Measurements from ENCODE around the gene RIPK1.

Gene RIPK1

GRCh38 chr6:3072798-3073197, 4.5 kb downstream of the RIPK1 start:
- H3K27me3 ChIP-seq (ENCODE audit: insufficient read depth, poor library complexity, severe bottlenecking), result no peaks in the 10 kb centered on the region
- H3K27ac ChIP-seq (replicated peaks), result no peak overlapping the region
- TF ChIP-seq GABPA (IDR thresholded peaks at IDR 0.05; ENCODE audit: low read depth) (no peak), SPI1 (IDR thresholded peaks at IDR 0.05; ENCODE audit: borderline replicate concordance, low read depth) (no peak), POLR2AphosphoS5 (IDR thresholded peaks at IDR 0.05; ENCODE audit: low read depth) (no peak), CTCF (IDR thresholded peaks at IDR 0.05; ENCODE audit: insufficient read depth, low read length) (no peak)
- TF ChIP-seq, protein P1, sequence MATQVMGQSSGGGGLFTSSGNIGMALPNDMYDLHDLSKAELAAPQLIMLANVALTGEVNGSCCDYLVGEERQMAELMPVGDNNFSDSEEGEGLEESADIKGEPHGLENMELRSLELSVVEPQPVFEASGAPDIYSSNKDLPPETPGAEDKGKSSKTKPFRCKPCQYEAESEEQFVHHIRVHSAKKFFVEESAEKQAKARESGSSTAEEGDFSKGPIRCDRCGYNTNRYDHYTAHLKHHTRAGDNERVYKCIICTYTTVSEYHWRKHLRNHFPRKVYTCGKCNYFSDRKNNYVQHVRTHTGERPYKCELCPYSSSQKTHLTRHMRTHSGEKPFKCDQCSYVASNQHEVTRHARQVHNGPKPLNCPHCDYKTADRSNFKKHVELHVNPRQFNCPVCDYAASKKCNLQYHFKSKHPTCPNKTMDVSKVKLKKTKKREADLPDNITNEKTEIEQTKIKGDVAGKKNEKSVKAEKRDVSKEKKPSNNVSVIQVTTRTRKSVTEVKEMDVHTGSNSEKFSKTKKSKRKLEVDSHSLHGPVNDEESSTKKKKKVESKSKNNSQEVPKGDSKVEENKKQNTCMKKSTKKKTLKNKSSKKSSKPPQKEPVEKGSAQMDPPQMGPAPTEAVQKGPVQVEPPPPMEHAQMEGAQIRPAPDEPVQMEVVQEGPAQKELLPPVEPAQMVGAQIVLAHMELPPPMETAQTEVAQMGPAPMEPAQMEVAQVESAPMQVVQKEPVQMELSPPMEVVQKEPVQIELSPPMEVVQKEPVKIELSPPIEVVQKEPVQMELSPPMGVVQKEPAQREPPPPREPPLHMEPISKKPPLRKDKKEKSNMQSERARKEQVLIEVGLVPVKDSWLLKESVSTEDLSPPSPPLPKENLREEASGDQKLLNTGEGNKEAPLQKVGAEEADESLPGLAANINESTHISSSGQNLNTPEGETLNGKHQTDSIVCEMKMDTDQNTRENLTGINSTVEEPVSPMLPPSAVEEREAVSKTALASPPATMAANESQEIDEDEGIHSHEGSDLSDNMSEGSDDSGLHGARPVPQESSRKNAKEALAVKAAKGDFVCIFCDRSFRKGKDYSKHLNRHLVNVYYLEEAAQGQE (IDR thresholded peaks at IDR 0.05; ENCODE audit: insufficient replicate concordance, low read depth), result no peak
- DNase-seq (ENCODE audit: low read depth in 1 of 2, low spot score in 1 of 2), result no peak
- no peak overlapping the region for H3K4me3 ChIP-seq (replicated peaks; ENCODE audit: insufficient read depth, low read length)

GRCh38 chr6:3073382-3073781, 5.1 kb downstream of the RIPK1 start:
- Histone ChIP-seq H3K4me3 (replicated peaks; ENCODE audit: insufficient read depth, low read length) (no peak overlapping the region), H3K27ac (replicated peaks) (no peak overlapping the region), H3K27me3 (ENCODE audit: insufficient read depth, poor library complexity, severe bottlenecking) (no peaks in the 10 kb centered on the region)
- no peak for DNase-seq (ENCODE audit: low read depth in 1 of 2, low spot score in 1 of 2)
- TF ChIP-seq SPI1 (IDR thresholded peaks at IDR 0.05; ENCODE audit: borderline replicate concordance, low read depth), result no peak
- no peak for TF ChIP-seq CTCF (IDR thresholded peaks at IDR 0.05; ENCODE audit: insufficient read depth, low read length)
- TF ChIP-seq POLR2AphosphoS5 (IDR thresholded peaks at IDR 0.05; ENCODE audit: low read depth), result no peak
- TF ChIP-seq GABPA (IDR thresholded peaks at IDR 0.05; ENCODE audit: low read depth), result no peak
- TF ChIP-seq, protein P1 (IDR thresholded peaks at IDR 0.05; ENCODE audit: insufficient replicate concordance, low read depth), result no peak

- TF ChIP-seq GABPA (IDR thresholded peaks at IDR 0.05; ENCODE audit: low read depth) (no peak), POLR2AphosphoS5 (IDR thresholded peaks at IDR 0.05; ENCODE audit: low read depth) (no peak), SPI1 (IDR thresholded peaks at IDR 0.05; ENCODE audit: borderline replicate concordance, low read depth) (no peak), CTCF (IDR thresholded peaks at IDR 0.05; ENCODE audit: insufficient read depth, low read length) (no peak)
- TF ChIP-seq, protein P1 (IDR thresholded peaks at IDR 0.05; ENCODE audit: insufficient replicate concordance, low read depth), result no peak
- Histone ChIP-seq H3K27ac (replicated peaks) (peak overlapping the region; percentile 42; the same call in 1 of the 2 replicates), H3K4me3 (replicated peaks; ENCODE audit: insufficient read depth, low read length) (no peak overlapping the region), H3K27me3 (ENCODE audit: insufficient read depth, poor library complexity, severe bottlenecking) (no peaks in the 10 kb centered on the region)
- no peak for DNase-seq (ENCODE audit: low read depth in 1 of 2, low spot score in 1 of 2)
Observed at GRCh38 chr6:3075772-3076113, 7.4 kb downstream of the RIPK1 start.
